ENCODE measurements around the gene ARL6IP5. TPM values are rescaled to one million over a fixed set of nuclear protein-coding genes. Genes with fewer than 3 reads are reported as not detected.

The ARL6IP5 gene
- total and polyA plus RNA-seq, 2 donors (not counting 3 experiments of a cell fraction or from before 2014, with no cell fraction given): 96.9 to 116 TPM

- H3K36me3 ChIP-seq (ENCODE audit: control insufficient read depth in 2 of 2, extremely low read depth in 1 of 2, insufficient read depth in 2 of 2, low read length in 2 of 2): no peaks in the 10 kb centered on the region
- CTCF ChIA-PET: interaction anchor here (2.1 to 2.4 kb wide), 2 partner anchors 16 to 34 kb away, joined by 5 read pairs; no protein-coding TSS in a partner anchor
- BruUV-seq (replicated peaks): TSS peak; percentile 45
- peak overlapping the region; percentile 77 to 87 (median 80) for H3K4me3 ChIP-seq (replicated peaks in 1 of 3; ENCODE audit: insufficient read depth in 1 of 3, low read depth in 1 of 3, low read length in 3 of 3)
- H3K9me1 ChIP-seq (replicated peaks; ENCODE audit: control insufficient read depth, extremely low read depth, insufficient read depth, low read length): no peaks in the 10 kb centered on the region
- intact Hi-C loops (cut with micrococcal nuclease) (loop anchor here (2.0 to 5.0 kb wide), 3 partner anchors 72 to 268 kb away; partner anchors contain the start of gene EOGT), dilution Hi-C loops (cut with MboI; ENCODE audit: extremely low pct_ligation_motif_present, low sequenced_read_pairs) (no loop called here)
- no peaks in the 10 kb centered on the region for H4K20me1 ChIP-seq (replicated peaks; ENCODE audit: control insufficient read depth, extremely low read depth, insufficient read depth, low read length)
- DNase-seq (ENCODE audit: low read depth, low spot score): no peak
- peak overlapping the region; percentile 68 for H3K27ac ChIP-seq (ENCODE audit: insufficient read depth, low read depth, low read length)
- peak overlapping the region; percentile 87 for H3K9ac ChIP-seq (replicated peaks; ENCODE audit: extremely low read depth, insufficient read depth, low read length)
- peaks cover 80% of the 10 kb centered on the region for H3K4me1 ChIP-seq (ENCODE audit: control insufficient read depth, extremely low read depth, insufficient read depth, low read length)
- H3K9me3 ChIP-seq (replicated peaks; ENCODE audit: control insufficient read depth, insufficient read depth, low read length): no peaks in the 10 kb centered on the region
- H2AFZ ChIP-seq (ENCODE audit: low read depth, low read length): peak overlapping the region; percentile 71
- POLR2A ChIA-PET: interaction anchor here (0.7 to 1.9 kb wide), 2 partner anchors 9 to 139 kb away, joined by 3 to 5 read pairs; no protein-coding TSS in a partner anchor
- no peak for FAIRE-seq
- TF ChIP-seq FOS (IDR thresholded peaks at IDR 0.05; ENCODE audit: borderline replicate concordance, insufficient read depth, low read length) (no peak), GATA2 (IDR thresholded peaks at IDR 0.05; ENCODE audit: insufficient read depth, insufficient read length, low read depth, low read length) (no peak)
- H3K79me2 ChIP-seq (ENCODE audit: control insufficient read depth, insufficient read depth, low read length): peaks cover 45% of the 10 kb centered on the region
- peak overlapping the region; percentile 91 for H3K4me2 ChIP-seq (ENCODE audit: insufficient read depth, low read length)
- no peaks in the 10 kb centered on the region for H3K27me3 ChIP-seq (ENCODE audit: control insufficient read depth in 2 of 2, insufficient read depth in 2 of 2, low read length in 2 of 2)
Measured at GRCh38 chr3:69085168-69085832, 563 bp downstream of the ARL6IP5 start.

DNA sequence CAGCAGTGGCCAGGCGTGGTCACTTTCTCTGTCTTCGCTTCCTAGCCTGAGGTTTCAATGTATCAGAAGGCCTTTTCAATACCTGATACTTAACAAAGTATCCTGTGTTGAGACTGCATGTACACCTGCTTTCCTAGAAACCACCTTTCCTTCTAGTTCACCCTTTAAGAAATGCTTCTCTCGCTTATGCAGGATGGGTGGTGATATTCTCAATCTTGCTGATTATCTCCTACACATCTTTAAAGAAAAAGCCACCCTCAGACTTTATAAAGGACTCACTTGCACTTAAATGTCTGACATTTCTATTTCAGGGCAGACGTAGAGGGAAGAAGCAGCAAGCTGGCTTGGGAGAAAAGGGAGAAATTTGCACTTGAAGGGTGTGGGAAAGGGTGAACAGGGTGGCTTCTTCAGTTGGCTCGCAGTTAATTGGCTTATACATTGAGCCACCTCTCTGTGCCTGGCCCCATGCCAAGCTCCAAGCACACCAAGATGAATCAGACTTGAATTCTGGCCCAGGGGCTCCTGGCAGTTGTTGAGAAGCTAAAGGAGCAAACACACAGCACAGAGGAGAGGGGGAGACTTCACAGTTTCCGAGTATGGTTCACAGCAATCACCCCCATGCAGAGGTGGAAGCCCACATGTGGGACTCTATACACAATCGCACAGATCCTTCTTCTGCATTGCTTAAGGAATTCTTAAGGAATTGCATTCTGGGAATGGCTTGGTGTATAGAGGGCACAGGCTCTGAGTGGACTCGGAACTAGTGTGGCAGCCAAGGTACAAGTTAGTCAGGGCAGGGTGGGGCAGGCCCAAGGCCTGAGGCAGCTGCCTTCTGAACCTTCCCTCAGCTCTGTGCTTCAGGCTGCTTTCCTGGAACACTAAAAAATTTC lies 1.3 kb downstream of the ARL6IP5 start:
- DNase-seq (ENCODE audit: low read depth, low spot score) (peak; percentile 96), FAIRE-seq (peak; percentile 84)
- POLR2A ChIA-PET: interaction anchor here (0.7 to 1.3 kb wide), 3 partner anchors 96 to 1383 kb away, joined by 3 to 6 read pairs (median 4); no protein-coding TSS in a partner anchor
- dilution Hi-C loops (cut with MboI; ENCODE audit: extremely low pct_ligation_motif_present, low sequenced_read_pairs) (no loop called here), intact Hi-C loops (cut with micrococcal nuclease) (loop anchor here (1.0 to 5.0 kb wide), 4 partner anchors 34 to 267 kb away; partner anchors contain the start of genes EOGT and TMF1)
- Histone ChIP-seq H4K20me1 (replicated peaks; ENCODE audit: control insufficient read depth, extremely low read depth, insufficient read depth, low read length) (no peaks in the 10 kb centered on the region), H3K9me3 (replicated peaks; ENCODE audit: control insufficient read depth, insufficient read depth, low read length) (no peaks in the 10 kb centered on the region), H3K4me3 (replicated peaks in 1 of 3; ENCODE audit: insufficient read depth in 1 of 3, low read depth in 1 of 3, low read length in 3 of 3) (peak overlapping the region; percentile 77 to 87 (median 80)), H3K9me1 (replicated peaks; ENCODE audit: control insufficient read depth, extremely low read depth, insufficient read depth, low read length) (no peaks in the 10 kb centered on the region), H3K79me2 (ENCODE audit: control insufficient read depth, insufficient read depth, low read length) (peaks cover 53% of the 10 kb centered on the region), H3K4me2 (ENCODE audit: insufficient read depth, low read length) (peak overlapping the region; percentile 91), H3K9ac (replicated peaks; ENCODE audit: extremely low read depth, insufficient read depth, low read length) (peak overlapping the region; percentile 87), H3K27ac (ENCODE audit: insufficient read depth, low read depth, low read length) (peak overlapping the region; percentile 68), H3K4me1 (ENCODE audit: control insufficient read depth, extremely low read depth, insufficient read depth, low read length) (peaks cover 78% of the 10 kb centered on the region), H2AFZ (ENCODE audit: low read depth, low read length) (peak overlapping the region; percentile 69), H3K27me3 (ENCODE audit: control insufficient read depth in 2 of 2, insufficient read depth in 2 of 2, low read length in 2 of 2) (no peaks in the 10 kb centered on the region), H3K36me3 (ENCODE audit: control insufficient read depth in 2 of 2, extremely low read depth in 1 of 2, insufficient read depth in 2 of 2, low read length in 2 of 2) (no peaks in the 10 kb centered on the region)
- CTCF ChIA-PET: interaction anchor here (0.6 to 2.4 kb wide), 6 partner anchors 15 to 687 kb away, joined by 3 to 9 read pairs (median 4); no protein-coding TSS in a partner anchor
- no TSS peak for BruUV-seq (replicated peaks)
- peak; percentile 54 for TF ChIP-seq FOS (IDR thresholded peaks at IDR 0.05; ENCODE audit: borderline replicate concordance, insufficient read depth, low read length)
- TF ChIP-seq, protein P1, sequence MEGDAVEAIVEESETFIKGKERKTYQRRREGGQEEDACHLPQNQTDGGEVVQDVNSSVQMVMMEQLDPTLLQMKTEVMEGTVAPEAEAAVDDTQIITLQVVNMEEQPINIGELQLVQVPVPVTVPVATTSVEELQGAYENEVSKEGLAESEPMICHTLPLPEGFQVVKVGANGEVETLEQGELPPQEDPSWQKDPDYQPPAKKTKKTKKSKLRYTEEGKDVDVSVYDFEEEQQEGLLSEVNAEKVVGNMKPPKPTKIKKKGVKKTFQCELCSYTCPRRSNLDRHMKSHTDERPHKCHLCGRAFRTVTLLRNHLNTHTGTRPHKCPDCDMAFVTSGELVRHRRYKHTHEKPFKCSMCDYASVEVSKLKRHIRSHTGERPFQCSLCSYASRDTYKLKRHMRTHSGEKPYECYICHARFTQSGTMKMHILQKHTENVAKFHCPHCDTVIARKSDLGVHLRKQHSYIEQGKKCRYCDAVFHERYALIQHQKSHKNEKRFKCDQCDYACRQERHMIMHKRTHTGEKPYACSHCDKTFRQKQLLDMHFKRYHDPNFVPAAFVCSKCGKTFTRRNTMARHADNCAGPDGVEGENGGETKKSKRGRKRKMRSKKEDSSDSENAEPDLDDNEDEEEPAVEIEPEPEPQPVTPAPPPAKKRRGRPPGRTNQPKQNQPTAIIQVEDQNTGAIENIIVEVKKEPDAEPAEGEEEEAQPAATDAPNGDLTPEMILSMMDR (IDR thresholded peaks at IDR 0.05; ENCODE audit: extremely low read depth in 1 of 2, insufficient read depth in 1 of 2, low read depth in 1 of 2, low read length in 2 of 2): no peak
- no peak for TF ChIP-seq MAX (IDR thresholded peaks at IDR 0.05; ENCODE audit: insufficient read depth, insufficient read length)
- TF ChIP-seq POLR2AphosphoS5 (IDR thresholded peaks at IDR 0.05; ENCODE audit: insufficient read depth, low read depth, low read length): peak; percentile 82
- peak; percentile 64 for TF ChIP-seq GATA2 (IDR thresholded peaks at IDR 0.05; ENCODE audit: insufficient read depth, insufficient read length, low read depth, low read length)
